Measurements from ENCODE around the gene CGAS. TPM values are rescaled to one million over a fixed set of nuclear protein-coding genes. Genes with fewer than 3 reads are reported as not detected.
A peak's percentile ranks its signal among the peaks of the same experiment; 100 is the strongest.
"Not testable (repeated sequence)": the region's sequence is repeated elsewhere in the genome, so short reads cannot be mapped to it uniquely, and the experiment has no call there.

Gene CGAS
- polyA plus RNA-seq (ENCODE audit: insufficient read depth in 1 of 5, insufficient read length in 5 of 5, low replicate concordance in 1 of 5): 1 to 10 TPM; 5.4 to 7.8 (median 7.4) TPM
- long read RNA-seq, donor 1, partial matches to known transcripts: 27 of 27 reads
- long read RNA-seq, donor 1, other reads (novel, unspliced or antisense): 0 of 27 reads
- long read RNA-seq, donor 2, partial matches to known transcripts: 0 of 4 reads
- long read RNA-seq, donor 2, other reads (novel, unspliced or antisense): 0 of 4 reads
- long read RNA-seq, donor 3, partial matches to known transcripts: 0 of 1 reads
- long read RNA-seq, donor 3, other reads (novel, unspliced or antisense): 0 of 1 reads
- long read RNA-seq, donor 4, partial matches to known transcripts: 9 of 9 reads
- long read RNA-seq, donor 4, other reads (novel, unspliced or antisense): 0 of 9 reads
- long read RNA-seq, donor 5, partial matches to known transcripts: 0 of 1 reads
- long read RNA-seq, donor 5, other reads (novel, unspliced or antisense): 0 of 1 reads
- long read RNA-seq, donor 6, partial matches to known transcripts: 12 of 12 reads
- long read RNA-seq, donor 6, other reads (novel, unspliced or antisense): 0 of 12 reads
- long read RNA-seq, donor 7, partial matches to known transcripts: 0 of 3 reads
- long read RNA-seq, donor 7, other reads (novel, unspliced or antisense): 0 of 3 reads
- long read RNA-seq, donor 8: 0 reads

DNA sequence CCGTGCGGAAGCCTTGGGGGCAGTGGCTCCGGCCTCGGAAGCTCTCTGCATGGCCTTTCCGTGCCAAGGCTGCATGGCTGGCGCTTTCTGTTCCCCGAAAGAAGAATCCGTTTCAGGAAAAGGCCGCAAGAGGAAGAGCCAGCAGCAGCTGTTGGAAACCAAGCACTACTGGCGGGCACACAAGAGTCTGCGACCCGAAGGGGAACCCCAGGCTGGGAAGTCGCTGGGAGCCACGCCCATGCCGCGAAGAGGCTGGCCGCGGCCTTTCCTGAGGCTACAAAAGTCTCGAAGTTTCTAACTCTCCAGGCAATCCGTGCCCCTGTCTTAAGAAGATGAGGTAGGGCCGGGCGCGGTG lies at the start of gene CGAS:
TSS of gene CGAS (minus strand) at position 191 of the 355 bp plus-strand sequence. CDS start at position 75, 116 bp downstream.
- peak; percentile 70 to 72 for DNase-seq

DNA sequence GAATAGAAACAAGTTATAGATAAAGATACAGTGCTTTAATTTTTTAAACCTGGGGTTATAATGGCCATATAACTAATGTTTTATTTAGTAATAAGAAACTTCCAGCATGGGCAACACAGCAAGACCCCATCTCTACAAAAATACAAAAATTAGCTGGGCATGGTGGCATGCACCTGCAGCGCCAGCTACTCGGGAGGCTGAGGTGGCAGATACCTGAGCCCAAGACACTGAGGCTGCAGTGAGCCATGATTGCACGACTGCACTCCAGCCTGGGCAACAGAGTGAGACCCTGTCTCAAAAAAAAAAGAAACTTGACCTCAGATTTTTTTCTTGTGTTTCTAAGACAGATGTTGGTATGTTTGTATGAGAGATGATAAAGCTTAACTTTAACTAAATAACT lies 45.8 kb upstream of the CGAS start:
- no peak for DNase-seq

DNA sequence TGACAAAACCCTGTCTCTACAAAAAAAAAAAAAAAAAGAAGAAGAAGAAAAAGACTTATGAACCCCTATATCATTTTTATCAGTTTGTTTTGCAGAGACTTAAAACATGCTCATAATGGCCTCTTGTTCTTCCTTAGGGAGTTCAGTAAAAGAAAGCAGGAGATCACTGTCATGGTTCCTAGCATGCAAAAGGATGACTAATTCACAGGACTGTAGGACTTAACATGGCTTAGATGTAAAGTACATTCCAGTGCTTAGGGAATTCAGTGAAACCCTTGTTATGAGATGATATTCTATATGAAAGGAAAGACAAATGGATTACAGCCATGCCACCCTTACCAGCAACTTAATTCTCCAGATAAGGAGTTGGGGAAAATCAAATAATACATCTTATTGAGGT lies 39.3 kb upstream of the CGAS start:
- no peak for DNase-seq

DNA sequence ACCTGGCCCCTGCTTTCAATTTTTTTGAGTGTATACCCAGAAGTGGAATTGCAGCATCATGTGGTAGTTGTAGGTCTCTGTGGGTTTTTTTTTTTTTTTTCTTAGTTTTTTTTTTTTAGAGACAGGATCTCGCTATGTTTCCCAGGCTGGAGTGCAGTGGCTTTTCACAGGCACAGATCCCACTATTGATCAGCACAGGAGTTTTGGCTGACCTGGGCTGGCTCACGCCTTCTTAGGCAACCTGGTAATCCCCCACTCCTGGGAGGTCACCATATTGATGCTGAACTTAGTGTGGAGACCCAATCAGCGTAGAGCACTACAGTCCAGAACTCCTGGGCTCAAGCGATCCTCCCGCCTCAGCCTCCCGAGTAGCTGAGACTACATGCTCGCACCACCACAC lies 35.4 kb upstream of the CGAS start:
- DNase-seq: no peak

DNA sequence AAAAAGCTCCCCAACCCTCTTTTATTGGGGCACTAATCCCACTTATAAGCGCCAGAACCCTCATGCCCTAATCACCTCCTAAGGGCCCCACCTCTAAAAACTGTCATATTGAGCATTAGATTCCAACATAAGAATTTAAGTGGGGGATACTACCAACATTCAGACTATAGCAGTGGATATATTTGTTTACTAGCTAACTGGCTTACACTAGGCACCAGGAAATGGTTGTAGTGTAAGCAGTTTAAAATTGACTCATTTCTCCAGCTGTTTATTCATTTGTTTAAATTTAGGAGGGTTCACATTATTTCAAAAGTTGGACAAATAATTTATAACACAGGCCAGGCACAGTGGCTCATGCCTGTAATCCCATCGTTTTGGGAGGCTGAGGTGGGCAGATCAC lies 32.3 kb upstream of the CGAS start:
- no peak for DNase-seq

DNA sequence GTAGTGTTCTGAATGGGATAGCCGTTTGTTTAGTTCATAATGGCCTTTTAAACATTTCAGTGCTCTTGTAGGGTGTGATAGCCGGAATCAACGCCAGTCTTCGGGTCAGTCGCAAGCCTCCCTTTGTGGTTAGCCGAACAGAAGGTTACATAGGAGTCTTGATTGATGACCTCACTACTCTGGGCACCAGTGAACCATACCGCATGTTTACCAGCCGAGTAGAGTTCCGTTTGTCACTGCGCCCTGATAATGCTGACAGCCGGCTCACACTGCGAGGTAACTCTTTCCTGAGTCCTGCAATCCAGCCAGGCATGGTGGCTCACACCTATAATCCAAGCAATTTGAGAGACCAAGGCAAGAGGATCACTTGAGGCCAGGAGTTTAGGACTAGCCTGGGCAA lies 29.9 kb upstream of the CGAS start:
- no peak for DNase-seq

DNA sequence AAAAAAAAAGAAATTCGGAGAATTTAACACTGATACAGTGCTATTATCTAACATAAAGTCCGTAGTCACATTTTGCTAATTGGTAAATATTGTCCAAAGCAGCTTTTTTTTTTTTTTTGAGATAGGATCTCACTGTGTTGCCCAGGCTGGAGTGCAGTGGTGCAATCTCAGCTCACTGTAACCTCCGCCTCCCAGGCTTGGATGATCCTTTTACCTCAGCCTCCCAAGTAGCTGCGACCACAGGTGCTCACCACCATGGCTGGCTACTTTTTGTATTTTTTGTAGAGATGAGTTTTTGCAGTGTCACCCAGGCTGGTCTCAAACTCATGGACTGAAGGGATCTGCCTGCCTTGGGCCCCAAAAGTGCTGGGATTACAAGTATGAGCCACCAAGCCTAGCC lies 25.3 kb upstream of the CGAS start:
- DNase-seq: no peak

DNA sequence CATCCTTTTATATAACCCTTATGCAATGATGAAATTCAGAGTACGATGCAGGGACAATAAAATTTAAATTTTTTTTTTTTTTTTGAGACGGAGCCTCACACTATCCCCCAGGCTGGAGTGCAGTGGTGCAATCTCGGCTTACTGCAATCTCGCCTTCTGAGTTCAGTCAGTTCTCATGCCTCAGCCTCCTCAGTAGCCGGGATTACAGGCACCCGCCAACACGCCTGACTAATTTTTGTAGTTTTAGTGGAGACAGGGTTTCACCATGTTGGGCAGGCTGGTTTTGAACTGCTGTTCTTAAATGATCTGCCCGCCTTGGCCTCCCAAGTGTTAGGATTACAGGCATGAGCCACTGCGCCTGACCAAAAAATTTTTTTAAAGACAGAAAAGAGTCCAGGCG lies 24.6 kb upstream of the CGAS start:
- no peak for DNase-seq

DNA sequence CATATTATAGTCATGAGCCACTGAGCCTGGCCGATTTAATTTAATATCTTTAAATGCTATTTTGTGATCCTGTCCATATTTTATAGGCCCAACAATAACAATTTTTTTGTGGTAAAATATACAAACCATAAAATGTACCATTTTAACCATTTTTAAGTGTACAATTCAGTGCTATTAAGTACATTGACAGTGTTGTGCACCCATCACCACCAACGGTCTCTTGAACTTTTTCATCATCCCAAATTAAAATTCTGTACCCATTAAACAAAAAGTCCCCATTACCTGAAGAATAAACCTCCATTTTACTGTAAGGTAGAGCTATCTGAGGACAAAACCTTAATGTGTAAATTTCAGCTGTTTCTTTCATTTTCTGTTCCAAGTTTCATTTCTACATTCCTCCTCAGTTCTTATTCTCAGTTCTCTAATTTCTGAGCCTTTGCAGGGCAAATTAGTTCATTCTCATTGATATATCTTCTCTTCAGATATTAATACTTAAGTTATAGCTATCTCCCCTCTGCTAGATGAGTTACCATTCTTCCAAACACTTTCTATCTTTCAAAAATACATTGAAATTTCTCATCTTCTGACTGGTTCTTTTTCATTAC lies 19.7 kb upstream of the CGAS start:
- DNase-seq: no peak

DNA sequence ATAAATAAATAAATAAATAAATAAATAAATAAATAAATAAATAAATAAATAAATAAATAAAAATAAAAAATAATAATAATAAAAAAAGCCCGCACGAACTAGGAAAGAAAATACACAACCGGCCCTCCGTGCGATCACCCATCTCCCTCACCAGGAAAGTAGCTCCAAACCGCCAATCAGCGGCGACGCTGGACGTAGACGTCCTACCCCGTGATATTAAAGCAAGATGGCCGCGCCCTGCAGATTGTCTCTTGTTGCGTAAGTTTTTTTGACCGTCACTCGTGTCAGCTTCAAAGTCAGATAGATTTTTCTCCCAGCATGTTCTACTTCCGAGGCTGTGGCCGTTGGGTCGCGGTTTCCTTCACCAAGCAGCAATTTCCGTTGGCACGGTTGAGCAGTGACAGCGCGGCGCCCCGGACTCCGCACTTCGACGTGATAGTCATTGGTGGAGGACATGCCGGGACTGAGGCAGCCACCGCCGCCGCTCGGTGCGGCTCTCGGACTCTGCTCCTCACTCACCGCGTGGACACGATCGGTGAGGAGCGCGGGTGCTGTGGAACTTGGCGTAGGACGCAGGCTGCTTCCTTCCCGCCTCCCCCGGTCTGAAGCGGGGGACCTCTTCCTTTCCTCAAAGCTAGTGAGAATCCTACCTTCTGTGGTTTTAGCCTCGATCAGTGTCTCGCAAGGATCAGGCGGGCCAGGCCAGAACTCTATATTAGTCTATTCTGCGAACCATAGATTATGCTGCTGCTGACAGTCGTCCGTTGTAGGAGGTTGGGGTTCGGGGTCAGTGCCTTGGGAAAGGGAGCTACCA lies 9.6 kb upstream of the CGAS start, which contains the start of gene MTO1:
TSS of gene MTO1 (plus strand) at position 201 of the 814 bp plus-strand sequence. CDS start at position 319, 118 bp downstream.
- peak; percentile 83 to 84 for DNase-seq

DNA sequence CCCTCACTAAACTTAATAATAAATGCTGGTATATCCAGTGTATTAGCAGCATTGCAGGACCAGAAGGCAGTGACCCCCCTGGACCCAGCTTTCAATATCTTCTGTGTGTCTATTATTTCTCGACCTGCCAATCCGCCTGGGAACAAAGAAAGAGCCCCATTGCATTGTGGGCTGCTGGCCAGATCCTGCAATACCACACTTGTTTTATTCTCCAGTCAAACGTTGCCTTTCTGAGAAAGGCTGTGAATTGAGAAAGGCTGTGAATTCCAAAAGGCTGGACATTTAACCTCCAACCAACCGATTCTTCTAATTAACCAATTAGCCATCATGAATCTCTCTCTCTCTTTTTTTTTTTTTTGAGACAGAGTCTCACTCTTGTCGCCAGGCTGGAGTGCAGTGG lies 8.0 kb upstream of the CGAS start:
- DNase-seq: no peak

DNA sequence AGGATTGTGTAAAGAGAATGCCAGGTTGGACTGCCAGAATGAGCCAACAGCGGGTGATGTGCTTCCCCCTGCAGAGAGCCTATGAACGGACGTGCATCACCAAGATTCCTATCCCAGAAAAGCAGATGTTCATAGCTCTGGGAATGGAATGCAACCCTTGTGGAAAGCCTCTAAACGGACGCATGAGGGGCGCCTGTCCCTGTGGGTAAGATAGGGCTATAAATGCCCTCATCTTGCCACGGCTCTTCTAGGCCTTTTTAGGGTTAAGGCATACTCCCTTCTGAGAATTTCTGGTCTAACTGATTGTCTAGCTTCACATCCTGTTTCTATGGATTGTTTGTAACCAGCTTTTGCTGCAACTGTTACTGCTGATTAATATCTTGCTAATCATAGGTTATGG lies 7.4 kb upstream of the CGAS start:
- not testable (repeated sequence) for DNase-seq

DNA sequence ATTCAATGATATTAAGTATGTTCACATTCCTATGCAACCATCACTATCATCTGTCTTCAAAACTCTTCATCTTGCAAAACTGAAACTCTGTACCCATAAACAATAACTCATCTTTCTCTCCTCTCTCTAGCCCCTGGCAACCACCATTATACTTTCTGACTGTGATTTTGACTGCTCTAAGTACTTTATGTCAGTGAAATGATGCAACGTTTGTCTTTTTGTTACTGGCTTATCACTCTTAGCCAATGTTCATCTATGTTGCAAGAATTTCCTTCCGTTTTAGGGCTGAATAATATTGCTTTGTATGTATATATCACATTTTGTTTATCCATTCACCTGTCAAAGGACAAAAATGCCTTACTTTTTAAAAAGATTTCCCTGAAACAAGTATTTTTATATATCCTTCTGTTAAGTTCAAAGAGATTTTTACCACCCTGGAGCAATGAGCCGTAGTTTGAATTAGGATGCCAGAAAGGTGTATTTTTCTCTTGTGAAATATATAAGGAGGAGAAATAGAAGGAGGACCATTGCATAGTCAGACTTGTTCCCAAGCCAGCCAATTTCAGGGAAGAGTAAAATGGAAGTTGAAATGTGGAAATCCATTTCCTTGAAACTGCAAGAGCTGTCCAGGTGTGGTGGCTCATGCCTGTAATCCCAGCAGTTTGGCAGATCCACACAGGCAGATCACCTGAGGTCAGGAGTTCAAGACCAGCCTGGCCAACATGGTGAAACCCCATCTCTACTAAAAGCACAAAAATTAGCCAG lies 4.0 kb upstream of the CGAS start:
- no peak for DNase-seq

DNA sequence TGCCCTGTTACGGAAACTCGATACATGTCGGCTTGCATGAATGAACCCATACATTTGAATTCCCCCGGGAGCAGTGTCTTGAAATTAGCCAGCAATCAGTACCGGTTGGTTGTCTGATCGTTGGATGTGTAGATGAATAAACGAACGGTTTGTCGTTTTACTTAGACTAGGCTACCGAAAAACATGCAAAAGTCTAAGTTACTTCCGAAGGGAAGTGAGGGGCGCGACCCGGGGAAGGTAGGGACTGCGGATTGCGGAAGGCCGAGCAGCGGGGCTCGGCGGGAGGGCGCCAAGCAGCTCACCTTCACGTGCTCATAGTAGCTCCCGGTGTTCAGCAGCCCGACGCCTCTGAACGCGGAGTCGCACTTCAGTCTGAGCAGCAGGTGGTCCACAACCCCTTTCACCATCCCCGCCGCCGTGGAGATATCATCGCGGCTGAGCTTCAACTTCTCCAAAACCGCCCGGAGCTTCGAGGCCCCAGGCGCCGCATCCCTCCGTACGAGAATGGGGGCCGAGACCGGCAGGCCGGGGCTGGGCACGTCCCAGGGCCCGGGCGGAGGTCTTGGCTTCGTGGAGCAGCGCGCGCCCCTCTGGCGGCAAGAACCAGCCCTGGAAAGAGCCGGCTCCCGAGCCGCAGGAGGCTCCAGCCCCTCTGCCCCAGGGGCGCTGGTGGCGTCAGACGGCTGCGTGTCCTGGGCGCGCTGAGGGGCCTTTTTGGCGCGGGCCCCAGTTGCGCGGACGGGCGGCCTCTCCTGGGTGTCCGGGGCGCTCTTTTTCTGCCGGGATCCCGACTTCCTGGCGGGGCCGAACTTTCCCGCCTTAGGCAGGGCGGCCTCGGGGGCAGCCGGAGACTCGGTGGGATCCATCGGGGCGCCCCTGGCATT lies 632 bp downstream of the CGAS start:
- DNase-seq: peak; percentile 40 to 73

DNA sequence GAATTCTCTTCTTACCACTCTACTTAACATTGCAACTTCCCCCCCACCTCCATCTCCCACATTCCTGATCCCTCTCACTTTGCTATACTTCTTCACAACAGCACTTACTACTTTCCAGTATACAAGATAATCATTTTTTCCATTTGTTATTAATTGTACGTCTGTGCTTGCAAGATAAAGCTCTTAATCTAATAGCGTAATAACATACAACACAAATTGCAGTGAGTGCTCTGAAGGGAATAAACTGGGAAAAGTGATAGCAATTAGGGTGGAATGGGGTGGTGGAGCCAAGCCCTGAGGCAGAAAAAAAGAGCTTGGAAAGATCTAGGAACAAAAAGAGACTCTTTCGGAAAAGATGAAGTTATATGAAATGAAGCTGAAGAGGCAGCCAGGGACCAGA lies 8.5 kb downstream of the CGAS start:
- no peak for DNase-seq

DNA sequence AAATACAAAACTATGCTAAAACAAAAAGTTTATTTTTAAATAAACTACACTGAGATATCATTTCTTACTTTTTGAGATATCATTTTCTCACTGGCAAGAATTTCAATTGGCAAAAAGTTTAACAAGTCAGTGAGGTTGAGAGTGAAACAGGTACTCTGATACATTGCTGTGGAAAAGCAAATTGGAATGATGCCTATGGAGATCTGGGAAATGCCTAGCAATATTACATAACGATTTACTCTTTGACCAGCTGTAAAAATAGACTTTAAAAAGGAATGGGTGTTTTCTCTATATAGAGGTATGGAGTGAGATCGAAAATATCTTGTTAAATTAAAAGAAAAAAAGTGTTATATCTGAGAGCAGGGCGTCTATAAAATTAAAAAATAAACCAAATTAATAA lies 16.9 kb downstream of the CGAS start:
- DNase-seq: no peak

DNA sequence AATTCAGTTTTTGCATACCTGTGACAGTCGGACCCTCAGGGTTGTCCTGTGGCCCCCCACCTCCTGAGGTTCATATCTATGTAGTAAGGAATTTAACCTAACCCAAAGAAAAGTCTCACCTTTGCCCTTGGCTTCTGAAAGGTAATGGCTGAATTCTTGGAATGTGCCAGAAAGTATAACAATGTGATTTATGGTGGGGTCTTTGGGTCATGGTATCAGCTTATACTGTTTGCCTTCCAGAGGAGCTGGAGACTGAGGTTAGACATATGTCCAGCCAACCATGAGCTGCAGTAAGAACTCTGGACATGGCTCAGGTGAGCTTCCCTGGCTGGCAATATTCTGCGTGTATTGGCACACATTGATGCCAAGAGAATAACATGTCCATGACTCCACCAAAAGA lies 30.6 kb downstream of the CGAS start:
- no peak for DNase-seq

DNA sequence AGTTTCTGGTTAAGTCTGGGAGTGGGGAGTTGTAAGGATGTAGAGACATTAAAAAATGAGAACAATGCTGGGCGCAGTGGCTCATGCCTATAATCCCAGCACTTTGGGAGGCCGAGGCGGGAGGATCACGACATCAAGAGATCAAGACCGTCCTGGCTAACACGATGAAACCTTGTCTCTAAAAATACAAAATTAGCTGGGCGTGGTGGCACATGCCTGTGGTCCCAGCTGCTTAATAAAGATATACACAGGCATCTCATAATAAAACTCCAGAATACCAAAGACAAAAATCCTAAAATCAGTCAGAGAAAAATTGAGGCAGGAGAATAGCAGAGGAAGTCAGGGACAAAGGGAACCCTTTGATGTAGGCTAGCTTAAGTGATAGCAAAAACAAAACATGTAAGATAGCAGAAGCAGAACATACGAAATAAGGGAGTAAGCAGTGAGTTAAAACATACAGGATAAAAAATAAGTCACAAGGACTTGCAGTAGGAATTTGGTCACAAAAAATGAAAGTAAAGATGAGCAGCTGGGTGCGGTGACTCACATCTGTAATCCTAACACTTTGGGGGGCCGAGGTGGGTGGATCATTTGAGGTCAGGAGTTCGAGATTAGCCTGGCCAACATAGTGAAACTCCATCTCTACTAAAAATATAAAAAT lies 33.9 kb downstream of the CGAS start:
- no peak for DNase-seq

DNA sequence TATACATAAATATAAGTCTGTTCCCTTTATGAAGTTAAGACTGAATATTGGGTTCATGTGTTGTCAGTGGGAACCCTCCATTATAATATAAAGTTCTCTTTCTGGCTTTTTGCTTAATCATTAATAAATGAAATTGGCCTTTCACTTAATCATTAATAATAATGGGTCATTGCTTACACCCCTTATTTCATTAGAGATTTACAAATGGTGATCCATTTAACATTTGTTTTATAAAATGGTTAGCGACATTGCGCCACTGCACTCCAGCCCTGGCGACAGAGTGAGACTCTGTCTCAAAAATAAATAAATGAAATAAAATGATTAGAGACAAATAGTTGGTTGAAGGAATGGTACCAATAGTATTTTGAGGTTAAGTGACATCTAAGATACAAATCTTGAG lies 39.0 kb downstream of the CGAS start:
- DNase-seq: no peak

DNA sequence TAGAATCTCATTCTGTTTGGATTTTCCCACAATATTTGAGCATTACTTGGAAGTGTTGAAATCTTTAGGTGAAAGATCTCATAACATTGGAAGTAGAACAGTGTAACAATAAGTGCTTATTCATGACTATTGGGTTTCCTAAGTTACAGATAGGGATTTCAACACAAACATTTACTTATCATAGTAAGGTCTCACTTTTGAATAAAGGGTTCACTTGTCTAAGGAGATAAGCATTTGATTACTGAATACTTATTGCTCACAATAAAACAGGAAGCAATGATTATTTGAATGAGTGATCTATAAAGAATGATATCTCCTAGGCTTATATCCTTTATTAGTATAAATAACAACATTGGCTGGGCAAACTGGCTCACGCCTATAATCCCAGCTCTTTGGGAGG lies 42.7 kb downstream of the CGAS start:
- no peak for DNase-seq
